ENCODE measurements around the gene CHFR.
"Not testable (repeated sequence)": the region's sequence is repeated elsewhere in the genome, so short reads cannot be mapped to it uniquely, and the experiment has no call there.

The CHFR gene

DNA sequence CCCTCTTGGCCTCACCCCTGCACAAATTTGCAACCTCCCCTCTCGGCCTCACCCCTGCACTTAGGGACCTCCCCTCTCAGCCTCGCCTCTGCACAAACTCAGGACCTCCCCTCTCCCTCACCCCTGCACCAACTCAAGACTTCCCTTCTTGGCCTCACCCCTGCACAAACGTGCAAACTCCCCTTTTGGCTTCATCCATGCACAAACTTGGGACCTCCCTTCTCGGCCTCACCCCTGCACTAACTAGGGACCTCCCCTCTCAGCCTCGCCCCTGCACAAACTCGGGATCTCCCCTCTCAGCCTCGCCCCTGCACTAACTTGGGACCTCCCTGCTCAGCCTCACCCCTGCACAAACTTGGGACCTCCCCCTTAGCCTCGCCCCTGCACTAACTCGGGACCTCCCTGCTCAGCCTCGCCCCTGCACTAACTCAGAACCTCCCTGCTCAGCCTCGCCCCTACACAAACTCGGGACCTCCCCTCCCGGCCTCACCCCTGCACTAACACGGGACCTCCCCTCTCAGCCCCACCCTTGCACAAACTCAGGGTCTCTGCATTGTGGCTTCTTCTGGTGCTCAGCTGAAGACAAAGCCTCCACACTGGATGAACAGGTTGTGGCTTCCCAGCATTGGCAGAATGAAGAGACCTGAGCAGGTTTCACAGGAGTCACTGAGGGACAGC is 47.7 kb downstream of the CHFR start:
- DNase-seq = no peak

DNA sequence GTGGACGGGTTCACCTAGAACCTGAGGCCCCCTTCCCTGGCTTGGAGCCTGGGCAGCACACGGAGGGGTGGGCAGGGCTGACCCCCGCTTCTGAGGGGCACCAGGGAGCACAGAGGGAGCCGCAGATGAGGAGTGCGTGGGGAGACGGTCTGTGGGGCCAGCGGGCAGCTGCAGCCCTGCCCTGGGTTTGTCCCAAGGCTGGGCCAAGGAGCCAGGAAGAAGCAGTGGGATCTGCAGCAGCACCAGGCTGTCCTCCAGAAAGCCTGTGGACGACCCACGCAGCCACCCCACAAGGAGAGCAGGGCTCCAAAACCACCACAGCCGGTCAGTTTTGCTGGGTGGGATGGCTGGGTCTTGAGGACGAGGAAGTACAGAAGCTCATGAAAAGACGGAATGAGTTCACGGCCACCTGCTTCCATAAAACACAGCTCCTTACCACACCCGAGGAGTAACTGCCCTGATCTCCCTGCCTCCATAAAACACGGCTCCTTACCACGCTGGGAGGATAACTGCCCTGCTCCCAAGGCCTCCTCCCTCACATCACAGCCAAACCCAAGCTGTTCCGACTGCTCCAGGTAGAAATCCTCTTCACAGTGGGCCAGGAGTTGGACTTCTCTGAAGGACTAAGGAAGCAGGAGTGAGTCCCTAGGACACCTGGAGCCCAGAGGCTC is 48.9 kb downstream of the CHFR start:
- no peak for DNase-seq

DNA sequence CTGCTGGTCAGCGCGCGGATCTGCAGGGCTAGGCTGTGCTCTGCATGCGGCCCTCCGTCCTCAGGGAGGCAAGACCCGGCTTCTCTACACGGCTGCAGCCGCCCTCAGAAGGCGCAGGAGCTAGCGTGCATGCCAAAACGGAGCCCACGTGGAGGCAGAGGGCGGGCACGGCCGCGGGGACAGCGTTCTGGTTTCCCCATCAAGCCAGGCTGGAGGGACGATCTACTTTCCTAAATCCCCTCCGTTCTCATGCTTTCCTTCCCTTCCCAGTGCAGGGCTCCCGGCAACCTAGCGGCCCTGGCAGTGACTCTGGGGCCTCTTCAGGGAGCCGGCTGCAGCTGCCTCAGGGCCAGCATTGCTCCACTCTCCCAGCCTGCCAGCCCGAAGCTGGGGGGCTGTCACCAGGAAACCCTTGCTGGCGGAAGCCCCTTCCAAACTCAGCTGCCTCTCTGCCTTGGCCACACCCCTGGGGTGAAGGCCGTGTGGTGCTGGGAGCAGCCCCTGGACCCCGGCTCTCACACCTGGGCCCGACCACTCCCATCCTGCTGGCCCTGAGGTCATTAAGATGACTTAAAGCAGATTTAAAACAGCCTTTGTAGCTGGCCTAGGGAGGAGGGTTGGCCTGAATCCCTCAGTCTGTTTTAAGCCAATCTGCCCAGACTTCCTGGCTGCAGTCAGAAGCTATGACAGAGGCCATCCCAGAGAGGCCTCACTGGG is 49.6 kb downstream of the CHFR start:
- DNase-seq = no peak

DNA sequence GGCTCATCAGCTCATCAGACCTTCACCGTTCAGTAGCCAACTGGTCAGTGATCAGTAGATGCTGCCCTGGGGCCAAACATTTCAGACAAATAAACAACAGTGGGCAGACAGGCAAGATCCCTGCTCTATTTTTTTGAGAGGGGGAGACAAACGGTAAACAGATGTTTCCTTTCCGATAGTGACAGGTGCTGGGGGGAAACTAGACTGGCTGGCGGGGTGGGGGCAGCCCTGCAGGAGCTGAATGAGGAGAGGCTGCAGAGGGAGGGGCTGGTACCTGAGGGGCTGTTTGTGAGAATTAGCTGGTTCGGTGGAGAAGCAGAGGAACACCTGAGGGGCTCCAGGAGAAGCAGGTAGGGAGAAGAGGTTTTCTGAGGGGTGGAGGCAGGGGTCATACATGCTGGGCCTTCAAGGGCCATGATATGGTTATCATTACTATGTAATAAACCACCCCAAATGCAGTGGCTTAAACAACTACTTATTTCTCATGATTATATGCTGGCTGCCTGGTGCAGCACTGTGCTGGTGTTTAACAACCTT is 50.5 kb downstream of the CHFR start:
- no peak for DNase-seq

DNA sequence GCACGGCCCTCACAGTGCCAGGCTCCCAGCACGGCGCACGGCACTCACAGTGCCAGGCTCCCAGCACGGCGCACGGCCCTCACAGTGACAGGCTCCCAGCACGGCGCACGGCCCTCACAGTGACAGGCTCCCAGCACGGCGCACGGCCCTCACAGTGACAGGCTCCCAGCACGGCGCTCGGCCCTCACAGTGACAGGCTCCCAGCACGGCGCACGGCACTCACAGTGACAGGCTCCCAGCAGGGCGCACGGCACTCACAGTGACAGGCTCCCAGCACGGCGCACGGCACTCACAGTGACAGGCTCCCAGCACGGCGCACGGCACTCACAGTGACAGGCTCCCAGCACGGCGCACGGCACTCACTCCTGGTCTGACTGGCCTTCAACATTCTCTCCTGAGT is 51.2 kb downstream of the CHFR start:
- not testable (repeated sequence) for DNase-seq

DNA sequence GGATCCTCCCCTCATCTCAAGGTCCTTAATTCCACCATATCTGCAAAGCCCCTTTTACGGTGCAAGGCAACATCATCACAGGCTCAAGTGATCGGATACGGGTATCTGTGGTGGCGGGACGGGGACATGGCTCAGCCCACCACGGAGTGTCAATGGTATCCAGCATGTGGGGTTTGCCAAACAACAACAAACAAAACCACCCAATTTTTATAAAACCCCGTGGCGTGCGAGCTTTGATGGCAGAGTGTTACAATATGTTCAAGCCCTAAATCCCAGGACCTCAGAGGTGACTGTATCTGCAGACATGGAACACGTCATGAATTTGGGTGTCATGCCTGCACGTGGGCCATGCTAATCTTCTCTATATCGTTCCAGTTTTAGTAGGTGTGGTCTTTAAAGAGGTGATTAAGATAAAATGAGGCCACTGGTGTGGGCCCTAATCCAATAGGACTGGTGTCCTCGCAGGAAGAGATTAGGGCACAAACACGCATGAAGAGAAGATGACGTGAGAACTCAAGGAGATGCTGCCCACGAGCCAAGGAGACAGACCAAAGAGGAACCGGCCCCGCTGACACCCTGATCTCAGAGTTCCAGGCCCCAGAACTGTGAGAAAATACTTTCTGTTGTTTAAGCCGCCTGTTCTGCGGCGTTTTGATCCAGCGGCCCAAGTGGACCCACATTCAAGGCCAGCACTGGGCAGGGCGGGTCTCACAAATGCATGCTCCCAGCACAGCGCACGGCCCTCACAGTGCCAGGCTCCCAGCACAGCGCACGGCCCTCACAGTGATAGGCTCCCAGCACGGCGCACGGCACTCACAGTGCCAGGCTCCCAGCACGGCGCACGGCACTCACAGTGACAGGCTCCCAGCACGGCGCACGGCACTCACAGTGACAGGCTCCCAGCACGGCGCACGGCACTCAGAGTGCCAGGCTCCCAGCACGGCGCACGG is 52.1 kb downstream of the CHFR start:
- no peak for DNase-seq

DNA sequence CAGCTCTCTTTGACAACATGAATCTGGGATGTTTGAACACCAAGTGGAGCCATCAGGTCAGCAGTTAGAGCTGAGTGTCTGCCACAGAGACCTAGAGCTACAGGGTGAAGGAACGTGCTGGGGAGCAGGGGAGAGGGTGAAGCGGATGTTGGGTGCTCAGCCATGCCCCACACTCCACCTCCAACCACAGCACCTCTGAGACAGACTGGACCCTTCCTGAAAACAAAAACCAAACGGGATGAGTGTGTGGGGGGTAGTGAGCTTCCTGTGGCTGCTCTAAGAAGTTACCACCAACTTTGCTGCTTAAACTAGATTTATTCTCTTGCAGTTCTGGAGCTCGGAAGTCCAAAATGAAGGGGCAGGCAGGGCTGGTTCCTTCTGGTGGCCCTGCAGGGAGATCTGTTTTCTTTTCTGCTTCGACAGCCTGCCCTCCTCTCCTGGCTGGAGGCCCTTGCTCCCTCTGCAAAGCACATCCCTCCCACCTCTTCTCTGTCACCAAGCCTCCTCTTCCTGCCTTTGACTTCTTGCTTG is 53.2 kb downstream of the CHFR start:
- no peak for DNase-seq

DNA sequence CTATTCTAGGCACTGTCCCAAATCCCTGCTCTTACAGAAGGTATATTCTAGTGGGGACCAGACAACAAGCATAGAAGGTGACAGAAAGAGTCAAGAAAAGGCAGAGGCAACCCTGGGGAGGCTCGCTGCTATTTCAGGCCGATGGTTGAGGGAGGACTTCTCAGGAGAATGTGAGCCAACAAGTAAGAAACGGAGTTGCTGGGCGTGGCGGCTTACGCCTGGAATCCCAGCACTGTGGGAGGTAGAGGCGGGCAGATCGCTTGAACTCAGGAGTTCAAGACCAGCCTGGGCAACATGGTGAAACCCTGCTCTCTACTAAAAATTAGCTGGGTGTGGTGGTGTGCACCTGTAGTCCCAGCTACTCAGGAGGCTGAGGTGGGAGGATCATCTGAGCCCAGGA is 54.1 kb downstream of the CHFR start:
- no peak for DNase-seq

DNA sequence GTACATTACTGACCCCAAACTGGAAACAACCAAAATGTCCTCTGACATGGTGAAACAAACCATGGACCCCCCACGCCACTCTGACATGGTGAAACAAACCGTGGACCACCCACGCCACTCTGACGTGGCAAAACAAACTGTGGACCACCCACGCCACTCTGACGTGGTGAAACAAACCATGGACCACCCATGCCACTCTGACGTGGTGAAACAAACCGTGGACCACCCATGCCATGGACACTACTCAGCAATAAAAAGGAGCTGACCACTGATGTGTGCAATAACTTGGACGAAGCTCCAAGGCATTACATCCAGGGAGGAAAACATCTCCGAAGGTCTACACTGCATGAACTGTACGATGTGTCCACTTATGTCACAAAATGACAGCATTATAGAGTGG is 55.6 kb downstream of the CHFR start:
- DNase-seq = no peak

DNA sequence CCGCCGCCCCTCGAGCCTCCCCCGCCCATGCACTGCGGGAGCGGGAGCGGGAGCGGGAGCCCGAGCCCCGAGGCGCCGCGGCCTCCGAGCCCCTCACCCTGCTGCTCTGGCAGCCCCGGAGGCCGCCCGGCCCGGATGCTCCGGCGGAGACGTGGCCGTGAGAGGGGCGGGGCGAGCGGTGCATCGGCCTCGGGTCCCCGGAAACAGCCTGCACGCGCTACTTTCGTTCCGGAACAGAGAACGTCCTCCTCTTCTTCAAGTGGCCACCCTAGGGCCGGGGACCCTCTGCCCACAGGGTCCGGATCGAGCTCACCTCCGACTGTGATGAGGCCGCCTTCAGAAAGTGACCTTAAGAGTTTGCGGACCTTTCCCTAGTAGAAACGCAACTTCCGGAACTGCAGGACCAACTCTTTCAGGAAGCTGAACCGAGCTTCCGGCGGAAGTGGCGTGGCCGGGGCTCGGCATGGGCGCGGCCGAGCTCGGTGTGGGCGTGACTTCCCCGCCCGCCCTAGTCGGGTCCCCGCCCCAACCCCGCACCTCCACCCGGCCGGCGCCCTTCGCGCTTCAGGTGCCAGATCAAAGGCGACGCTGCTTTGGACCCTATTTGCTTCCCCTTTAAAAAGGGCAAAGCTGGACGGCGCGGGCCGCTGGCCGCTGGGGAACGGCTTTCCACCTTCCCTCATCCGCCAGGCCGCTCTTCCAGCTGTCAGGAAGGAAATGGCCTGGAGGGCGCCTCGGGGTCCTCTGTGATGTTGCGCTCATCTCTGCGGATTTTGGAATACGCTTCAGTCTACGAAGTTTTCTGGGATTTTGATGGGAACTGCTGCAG is 58.5 kb downstream of the CHFR start, which contains the start of gene GOLGA3:
Gene GOLGA3, minus strand, starts transcription at position 164 of the 829 bp plus-strand sequence. CDS start 6,741 bp downstream, outside the sequence.
- DNase-seq = peak; percentile 75

DNA sequence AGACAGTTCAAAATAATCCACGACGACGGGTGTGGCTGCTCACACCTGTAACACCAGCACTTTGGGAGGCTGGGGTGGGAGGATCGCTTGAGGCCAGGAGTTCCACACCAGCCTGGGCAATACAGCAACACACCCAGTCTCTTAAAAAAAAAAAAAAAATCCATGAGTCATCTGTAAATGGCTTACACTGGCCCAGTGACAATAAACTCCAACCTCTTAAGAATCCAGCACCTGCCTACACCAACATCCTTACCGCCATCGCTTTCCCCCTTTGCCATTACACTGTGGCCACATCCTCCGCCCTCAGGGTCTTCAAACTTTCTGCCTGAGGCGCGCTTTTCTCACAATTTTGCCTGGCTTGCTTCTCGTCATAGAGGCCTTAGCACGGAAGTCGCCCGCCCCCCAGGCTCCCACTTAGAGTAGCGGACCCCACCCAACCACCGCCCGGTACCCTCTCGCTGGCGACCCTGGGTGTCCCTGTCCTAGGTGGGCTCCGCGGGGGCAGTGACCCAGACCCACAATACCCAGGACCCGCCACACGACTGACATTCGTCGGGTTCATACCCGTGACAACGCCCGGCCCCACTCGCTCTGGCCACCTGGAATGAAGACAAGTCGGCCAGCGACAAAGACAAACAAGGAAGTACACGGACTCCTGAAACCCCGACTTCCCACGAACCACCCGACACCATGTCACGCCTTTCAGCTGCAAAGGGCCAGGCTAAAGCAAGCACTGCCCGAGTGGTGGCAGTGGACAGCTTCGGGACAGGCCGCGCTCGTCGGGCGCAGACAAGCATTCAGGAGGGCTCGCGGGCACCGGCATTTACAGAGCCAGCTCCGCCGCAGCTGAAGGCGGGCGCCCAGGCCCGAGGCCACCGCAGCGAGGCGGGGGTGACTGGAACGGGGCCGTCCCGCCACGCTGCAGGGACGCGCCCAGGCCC is 59.4 kb downstream of the CHFR start:
- no peak for DNase-seq

DNA sequence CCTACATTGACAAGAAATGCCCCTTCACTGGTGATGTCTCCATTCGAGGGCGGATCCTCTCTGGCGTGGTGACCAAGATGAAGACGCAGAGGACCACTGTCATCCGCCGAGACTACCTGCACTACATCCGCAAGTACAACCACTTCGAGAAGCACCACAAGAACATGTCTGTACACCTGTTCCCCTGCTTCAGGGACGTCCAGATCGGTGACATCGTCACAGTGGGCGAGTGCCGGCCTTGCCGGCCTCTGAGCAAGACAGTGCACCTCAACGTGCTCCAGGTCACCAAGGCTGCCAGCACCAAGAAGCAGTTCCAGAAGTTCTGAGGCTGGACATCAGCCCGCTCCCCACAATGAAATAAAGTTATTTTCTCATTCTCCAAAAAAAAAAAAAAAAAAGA is 61.5 kb downstream of the CHFR start:
- no peak for DNase-seq

DNA sequence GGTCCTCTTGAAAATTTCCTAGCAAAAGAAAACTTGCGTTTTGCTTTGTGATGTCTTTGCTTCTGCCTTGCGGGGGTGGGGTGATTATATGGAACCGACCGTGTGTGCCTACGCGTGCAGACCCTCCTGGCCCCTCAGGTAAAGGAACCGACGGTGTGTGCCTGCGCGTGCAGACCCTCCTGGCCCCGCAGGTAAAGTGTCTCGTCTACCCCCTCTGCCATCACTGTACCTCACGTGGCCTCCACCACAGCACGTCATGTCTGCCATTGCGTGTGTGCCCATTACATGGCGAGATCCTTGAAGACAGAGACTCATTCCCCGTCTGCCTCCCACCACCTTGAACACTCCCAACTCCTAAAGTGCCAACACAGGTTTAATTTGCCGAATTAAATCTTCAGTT is 62.3 kb downstream of the CHFR start:
- no peak for DNase-seq

DNA sequence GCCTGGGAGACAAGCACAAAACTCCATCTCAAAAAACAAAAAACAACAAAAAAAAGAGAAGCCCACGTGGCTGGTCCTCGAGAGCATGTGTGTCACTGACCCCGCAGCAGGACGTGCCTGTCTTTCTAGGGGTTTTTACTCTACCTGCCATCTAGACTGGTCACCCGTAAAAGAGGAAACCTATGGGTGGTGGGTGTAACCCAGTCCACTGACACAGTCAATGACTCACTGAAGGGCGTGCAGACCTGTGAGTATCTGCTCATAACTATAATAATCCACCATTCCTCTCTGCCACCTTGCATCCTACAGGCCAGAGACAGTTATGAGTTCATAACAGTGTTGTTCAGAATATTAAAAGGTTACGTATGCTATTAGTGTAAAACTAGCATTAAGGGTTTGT is 63.4 kb downstream of the CHFR start:
- DNase-seq = no peak

DNA sequence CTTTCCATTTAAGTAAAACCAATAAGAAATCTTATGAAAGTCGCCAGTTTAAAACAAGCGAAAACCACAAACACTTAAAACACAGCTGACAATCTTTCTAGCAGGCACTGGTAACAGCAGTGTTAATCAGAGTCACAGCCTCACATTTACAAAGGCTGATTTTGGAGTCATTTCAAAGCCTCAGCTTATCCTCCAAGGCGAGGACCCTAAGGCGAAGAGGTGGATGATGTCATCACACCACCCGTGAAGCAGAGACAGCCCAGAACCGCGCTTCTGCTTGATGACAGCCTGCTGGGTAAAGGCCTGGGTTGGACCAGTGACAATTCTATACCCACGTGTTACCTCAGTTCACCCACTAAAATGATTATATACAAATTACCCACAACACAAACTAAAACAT is 68.8 kb downstream of the CHFR start:
- no peak for DNase-seq

DNA sequence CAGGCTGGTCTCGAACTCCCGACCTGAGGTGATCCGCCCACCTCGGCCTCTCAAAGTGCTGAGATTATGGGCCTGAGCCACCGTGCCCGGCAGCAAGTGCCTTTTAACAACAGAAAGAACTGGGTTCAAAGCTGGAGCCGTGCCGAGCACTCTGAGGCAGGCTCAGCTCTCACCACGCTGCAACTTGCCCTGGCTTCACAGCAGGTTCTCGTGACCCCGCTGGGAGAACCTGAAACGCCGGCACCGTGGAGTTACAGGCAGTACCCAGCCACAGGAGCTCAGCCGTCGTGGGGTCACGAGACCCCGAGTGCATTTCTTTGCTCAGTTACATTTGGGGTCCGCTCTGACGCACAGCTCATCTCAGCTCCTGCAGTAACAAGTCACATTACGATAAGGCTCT is 73.2 kb downstream of the CHFR start:
- no peak for DNase-seq

DNA sequence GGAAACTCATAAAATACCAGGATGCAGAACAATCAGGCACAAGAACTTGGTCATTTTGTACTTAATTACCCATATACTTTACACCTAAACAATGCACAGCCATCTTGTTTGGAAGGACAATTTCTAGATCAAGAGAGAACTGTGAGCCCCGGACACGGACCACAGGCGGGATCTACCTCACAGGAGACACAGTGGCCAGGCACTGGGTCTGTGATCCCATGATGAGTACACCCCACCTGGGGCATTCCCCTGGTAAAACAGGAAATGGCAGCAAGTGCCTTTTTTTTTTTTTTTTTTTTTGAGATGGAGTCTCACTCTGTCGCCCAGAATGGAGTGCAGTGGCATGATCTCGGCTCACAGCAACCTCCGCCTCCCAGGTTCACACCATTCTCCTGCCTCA is 74.0 kb downstream of the CHFR start:
- DNase-seq = no peak

DNA sequence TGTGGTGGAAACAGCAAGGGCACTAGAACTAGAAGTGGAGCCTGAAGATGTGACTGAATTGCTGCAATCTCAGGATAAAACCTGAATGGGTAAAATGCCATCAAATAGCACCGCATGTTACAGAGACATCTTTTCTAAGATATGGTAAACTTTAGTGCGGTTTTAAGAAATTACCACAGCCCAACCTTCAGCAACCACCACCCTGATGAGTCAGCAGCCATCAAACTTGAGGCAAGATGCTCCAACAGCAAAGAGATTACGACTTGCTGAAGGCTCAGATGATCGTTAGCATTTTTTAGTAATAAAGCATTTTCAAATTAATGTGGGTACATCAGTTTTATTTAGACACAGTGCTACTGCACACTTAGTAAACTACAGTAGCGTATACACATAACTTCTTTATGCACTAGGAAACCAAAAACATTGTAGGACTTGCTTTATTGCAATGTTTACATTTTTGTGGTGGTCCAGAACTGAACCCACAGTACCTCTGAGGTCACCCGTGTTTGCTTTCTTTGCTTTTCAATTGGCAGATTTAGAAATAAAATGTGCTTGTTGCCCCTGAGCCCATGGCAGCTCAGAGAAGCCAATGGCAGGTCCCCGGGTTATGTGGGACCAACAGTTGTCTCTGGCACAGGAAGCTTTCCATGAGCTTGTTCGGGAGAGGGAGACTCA is 74.6 kb downstream of the CHFR start:
- DNase-seq = no peak

DNA sequence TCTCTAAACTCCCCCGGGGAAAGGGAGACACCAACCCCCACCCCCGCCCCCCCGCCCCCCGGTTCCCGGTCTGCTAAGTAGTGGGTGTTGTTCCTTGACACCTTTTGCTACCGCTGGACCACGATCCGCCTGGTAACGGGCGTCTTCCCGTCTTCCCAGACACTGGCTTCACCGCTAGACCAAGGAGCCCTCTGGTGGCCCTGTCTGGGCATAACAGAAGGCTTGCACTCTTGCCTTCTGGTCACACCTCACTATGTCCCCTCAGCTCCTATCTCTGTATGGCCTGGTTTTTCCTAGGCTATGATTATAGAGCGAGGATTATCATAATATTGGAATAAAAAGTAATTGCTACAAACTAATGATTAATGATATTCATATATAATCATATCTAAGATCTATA is 78.0 kb downstream of the CHFR start:
- DNase-seq = not testable (repeated sequence)
